Measurements from ENCODE around the gene SBF2.
A peak's percentile ranks its signal among the peaks of the same experiment; 100 is the strongest.

Gene SBF2

DNA sequence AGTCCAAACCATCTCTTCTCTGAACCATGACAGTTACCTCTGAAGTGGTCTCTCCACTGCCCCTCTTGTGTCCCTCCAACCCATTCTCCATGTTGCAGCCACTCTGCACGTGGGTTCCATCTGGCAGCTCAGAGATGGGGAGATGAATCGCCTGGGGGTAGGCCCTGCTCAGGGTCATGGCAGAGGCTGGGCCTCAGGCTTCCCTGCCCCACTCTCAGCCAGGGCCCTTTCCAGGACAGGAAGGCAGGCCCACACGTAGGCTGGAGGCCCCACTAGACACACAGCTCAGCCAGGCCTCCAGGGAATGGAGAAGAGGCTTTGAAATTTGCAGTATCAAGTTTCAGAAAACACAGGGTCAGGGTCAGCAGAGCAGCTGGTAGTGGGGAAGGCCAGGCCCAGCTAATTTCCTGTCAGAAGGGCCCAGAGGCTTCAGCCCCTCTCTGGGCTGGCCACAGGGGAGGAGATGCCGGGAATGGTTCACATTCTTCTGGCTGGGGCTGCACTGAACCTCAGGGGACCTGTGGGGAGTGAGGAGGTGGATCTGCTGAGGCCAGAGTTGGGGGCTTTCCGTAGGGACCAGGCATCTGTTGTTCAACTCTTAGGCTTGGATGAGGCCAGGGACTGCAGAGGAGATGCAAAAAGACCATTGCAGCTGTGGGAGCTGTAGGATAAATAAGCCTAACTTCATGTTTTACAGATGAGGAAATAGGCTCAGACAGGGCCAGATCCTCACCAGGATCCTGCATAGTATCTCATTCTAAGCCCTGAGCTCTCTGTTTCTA is 528.5 kb downstream of the SBF2 start:
- DNase-seq (ENCODE audit: low read depth) = no peak
- no peak overlapping the region for H3K4me3 ChIP-seq (ENCODE audit: low read length)
- TF ChIP-seq, protein P1, sequence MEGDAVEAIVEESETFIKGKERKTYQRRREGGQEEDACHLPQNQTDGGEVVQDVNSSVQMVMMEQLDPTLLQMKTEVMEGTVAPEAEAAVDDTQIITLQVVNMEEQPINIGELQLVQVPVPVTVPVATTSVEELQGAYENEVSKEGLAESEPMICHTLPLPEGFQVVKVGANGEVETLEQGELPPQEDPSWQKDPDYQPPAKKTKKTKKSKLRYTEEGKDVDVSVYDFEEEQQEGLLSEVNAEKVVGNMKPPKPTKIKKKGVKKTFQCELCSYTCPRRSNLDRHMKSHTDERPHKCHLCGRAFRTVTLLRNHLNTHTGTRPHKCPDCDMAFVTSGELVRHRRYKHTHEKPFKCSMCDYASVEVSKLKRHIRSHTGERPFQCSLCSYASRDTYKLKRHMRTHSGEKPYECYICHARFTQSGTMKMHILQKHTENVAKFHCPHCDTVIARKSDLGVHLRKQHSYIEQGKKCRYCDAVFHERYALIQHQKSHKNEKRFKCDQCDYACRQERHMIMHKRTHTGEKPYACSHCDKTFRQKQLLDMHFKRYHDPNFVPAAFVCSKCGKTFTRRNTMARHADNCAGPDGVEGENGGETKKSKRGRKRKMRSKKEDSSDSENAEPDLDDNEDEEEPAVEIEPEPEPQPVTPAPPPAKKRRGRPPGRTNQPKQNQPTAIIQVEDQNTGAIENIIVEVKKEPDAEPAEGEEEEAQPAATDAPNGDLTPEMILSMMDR (conservative IDR thresholded peaks at IDR 0.05; ENCODE audit: low read depth, low read length) = no peak

DNA sequence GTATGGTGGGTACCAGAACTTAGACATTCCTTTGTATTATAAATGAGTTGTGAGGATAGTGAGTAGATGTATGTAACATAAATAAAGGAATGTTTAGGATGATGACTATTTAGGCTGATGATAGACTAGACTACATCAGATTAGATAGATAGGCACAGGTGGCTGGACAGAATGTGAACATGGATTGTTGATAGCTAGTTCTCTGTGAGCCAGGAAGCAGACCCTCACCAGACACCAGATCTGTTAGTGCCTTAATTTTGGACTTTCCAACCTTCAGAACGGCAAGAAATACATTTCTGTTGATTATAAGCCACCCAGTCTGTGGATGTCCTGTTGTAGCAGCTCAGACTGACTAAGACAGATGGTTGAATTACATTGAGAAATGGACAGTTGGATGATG is 530.7 kb downstream of the SBF2 start:
- H3K4me3 ChIP-seq (ENCODE audit: low read length) = no peak overlapping the region
- TF ChIP-seq, protein P1 (conservative IDR thresholded peaks at IDR 0.05; ENCODE audit: low read depth, low read length) = no peak
- DNase-seq (ENCODE audit: low read depth) = no peak

DNA sequence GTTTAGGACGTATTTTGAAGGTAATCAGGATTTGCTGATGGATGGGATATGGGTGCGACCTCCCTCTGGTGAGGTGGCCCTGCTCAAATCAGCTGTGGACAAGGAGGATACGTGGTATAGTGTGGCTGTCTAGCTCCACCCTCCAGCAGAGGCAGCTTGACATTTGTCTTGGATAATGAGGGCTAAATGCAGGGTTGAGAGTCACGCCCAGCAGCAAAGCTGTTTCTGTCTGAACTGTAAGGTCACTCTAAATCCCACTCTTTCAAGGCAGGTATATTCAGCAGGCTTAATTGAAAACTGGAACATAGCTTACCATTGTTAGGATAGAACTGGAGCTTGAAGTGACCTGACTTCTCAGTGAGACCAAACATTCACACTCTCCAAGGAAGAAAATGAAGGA is 531.5 kb downstream of the SBF2 start:
- no peak for DNase-seq (ENCODE audit: low read depth)
- TF ChIP-seq, protein P1 (conservative IDR thresholded peaks at IDR 0.05; ENCODE audit: low read depth, low read length) = no peak
- H3K4me3 ChIP-seq (ENCODE audit: low read length) = no peak overlapping the region

DNA sequence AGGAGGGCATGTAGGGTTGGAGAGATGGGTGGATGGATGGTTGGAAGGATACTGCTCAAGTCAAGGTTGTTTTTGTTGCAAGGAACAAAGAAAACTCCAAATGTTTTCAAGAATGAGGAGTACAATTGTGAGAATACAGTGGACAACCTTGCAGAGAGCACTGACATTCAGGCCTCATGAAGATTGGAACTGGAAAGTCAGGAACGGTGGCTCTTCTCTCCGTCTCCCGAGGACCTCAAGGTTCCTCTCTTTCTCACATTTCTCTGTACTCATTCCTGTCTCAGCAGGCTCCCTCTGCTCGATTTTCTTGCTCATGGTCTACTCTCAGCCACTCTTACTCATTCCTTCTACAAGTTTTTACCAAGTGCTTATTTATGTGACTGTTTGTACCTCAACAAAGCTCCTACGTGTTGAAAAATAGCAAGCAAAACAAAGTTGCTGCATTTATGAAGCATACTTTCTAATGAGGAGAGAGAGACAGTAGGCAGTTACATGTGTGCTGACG is 532.5 kb downstream of the SBF2 start:
- H3K4me3 ChIP-seq (ENCODE audit: low read length) = no peak overlapping the region
- no peak for DNase-seq (ENCODE audit: low read depth)
- TF ChIP-seq, protein P1 (conservative IDR thresholded peaks at IDR 0.05; ENCODE audit: low read depth, low read length) = no peak

DNA sequence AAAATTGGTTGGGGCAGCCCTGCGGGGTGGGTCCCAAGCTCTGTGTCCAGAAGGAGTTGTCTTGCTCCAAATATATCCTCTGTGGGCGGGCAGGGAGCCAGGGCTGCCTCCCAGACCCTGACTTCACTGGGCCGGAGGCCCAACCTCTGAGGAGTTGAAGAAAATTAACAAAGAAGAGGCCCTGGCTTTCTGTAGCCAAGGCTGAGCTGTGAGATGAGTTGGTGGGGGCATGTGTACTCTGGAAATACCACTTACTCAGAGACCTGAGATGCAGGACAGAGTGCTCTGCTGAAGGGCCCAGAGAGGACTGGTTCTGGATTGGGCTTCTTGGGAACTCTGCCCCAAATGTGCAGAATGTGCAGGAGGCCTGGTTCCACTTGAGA is 533.8 kb downstream of the SBF2 start:
- no peak overlapping the region for H3K4me3 ChIP-seq (ENCODE audit: low read length)
- DNase-seq (ENCODE audit: low read depth) = no peak
- TF ChIP-seq, protein P1 (conservative IDR thresholded peaks at IDR 0.05; ENCODE audit: low read depth, low read length) = no peak

DNA sequence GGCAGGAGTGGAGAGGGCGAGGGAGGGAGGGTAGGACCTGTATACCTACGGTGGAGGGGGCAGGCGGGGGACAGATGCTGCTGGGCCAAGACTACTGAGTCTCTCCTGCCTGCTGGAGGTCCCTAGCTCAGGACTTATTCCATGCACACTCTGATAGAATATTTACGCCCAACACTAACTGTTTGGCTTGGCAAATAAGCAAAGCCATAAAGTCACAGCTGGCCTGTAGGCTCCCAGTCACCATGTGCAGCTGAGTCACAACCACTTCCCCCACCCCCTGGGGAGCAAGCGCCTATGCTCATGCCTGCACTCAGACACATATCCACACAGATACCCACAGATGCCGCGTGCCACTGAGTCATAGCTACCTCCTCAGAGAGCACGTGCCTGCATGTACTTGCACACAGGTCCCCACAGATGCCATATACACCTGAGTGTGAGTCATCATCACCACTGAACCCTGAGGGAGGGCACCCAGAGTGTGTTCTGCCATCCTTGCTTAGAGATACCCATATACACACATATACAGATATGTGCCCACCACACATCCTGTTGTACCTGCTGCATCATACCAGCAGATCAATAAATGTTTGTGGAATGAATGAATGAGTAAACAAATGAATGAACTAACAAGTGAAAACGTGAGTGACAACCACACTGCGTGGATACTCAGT is 534.4 kb downstream of the SBF2 start:
- DNase-seq (ENCODE audit: low read depth) = peak; percentile 96
- TF ChIP-seq, protein P1 (conservative IDR thresholded peaks at IDR 0.05; ENCODE audit: low read depth, low read length) = no peak
- no peak overlapping the region for H3K4me3 ChIP-seq (ENCODE audit: low read length)
